ENCODE measurements around the gene ZNF334.

DNA sequence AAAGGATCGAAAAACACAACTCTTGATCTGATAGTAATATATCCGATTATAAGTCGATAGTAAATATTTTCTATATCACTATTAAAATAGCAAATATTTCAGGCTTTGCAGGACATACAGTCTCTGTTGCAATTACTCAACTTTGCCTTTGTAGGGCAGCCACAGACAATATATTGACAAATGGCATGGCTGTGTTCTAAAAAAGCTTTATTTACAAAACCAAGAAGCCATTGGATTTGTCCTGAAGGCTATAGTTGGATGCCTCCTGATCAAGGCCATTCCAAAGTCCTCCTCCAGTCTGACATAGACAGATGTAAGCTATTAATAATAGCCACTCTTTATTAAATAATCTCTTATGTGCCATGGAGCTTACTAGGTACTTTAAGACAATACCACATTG is 31.2 kb upstream of the ZNF334 start:
- TF ChIP-seq, protein P1, sequence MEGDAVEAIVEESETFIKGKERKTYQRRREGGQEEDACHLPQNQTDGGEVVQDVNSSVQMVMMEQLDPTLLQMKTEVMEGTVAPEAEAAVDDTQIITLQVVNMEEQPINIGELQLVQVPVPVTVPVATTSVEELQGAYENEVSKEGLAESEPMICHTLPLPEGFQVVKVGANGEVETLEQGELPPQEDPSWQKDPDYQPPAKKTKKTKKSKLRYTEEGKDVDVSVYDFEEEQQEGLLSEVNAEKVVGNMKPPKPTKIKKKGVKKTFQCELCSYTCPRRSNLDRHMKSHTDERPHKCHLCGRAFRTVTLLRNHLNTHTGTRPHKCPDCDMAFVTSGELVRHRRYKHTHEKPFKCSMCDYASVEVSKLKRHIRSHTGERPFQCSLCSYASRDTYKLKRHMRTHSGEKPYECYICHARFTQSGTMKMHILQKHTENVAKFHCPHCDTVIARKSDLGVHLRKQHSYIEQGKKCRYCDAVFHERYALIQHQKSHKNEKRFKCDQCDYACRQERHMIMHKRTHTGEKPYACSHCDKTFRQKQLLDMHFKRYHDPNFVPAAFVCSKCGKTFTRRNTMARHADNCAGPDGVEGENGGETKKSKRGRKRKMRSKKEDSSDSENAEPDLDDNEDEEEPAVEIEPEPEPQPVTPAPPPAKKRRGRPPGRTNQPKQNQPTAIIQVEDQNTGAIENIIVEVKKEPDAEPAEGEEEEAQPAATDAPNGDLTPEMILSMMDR (conservative IDR thresholded peaks at IDR 0.05; ENCODE audit: low read depth, low read length): no peak
- TF ChIP-seq POLR2A (IDR thresholded peaks at IDR 0.05; ENCODE audit: low read depth, low read length) (no peak), FOS (IDR thresholded peaks at IDR 0.05; ENCODE audit: low read depth, low read length) (no peak), MAZ (IDR thresholded peaks at IDR 0.05; ENCODE audit: borderline replicate concordance, low read depth, low read length) (no peak), CEBPB (IDR thresholded peaks at IDR 0.05; ENCODE audit: low read depth, low read length) (no peak), BHLHE40 (IDR thresholded peaks at IDR 0.05; ENCODE audit: low read depth, low read length) (no peak), RAD21 (IDR thresholded peaks at IDR 0.05; ENCODE audit: low read length) (peak; percentile 24; the same call in 1 of the 2 replicates), MAFK (IDR thresholded peaks at IDR 0.05; ENCODE audit: low read depth, low read length) (no peak)
- TF ChIP-seq, protein P2, sequence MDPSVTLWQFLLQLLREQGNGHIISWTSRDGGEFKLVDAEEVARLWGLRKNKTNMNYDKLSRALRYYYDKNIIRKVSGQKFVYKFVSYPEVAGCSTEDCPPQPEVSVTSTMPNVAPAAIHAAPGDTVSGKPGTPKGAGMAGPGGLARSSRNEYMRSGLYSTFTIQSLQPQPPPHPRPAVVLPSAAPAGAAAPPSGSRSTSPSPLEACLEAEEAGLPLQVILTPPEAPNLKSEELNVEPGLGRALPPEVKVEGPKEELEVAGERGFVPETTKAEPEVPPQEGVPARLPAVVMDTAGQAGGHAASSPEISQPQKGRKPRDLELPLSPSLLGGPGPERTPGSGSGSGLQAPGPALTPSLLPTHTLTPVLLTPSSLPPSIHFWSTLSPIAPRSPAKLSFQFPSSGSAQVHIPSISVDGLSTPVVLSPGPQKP (IDR thresholded peaks at IDR 0.05; ENCODE audit: borderline replicate concordance, low read depth, low read length): no peak
